GM12878 (cell line): ENCODE data around the gene CACNG8. TPM values are rescaled to one million over a fixed set of nuclear protein-coding genes. Genes with fewer than 3 reads are reported as not detected.

ENCODE experiments used
- ATAC-seq: fragments of 200-7000 bp; cut with Tn5 transposase; 3 replicates; pipeline ENCODE4 v1.9.1; 2020; ENCODE audit warnings: mild to moderate bottlenecking, moderate library complexity
- BruUV-seq: library from RNA; stranded (reverse); fragments of 400-500 nt; replicated peaks from 2 replicates; lab custom pipeline; 2021; lab: Mats Ljungman, UMichigan
- CTCF ChIA-PET: fragments of 300-600 bp; sonication (Branson Sonifier 250); formaldehyde crosslinking; extraction: SDS; loops from one replicate; lab custom pipeline; 2021; ENCODE audit warnings: inconsistent platforms; lab: Yijun Ruan, JAX
- POLR2A ChIA-PET: fragments of 350-600 bp; formaldehyde crosslinking; extraction: SDS; loops from one replicate; lab custom pipeline; 2021; ENCODE audit warnings: inconsistent platforms; lab: Charles Lee
- RAD21 ChIA-PET: fragments of 300-600 bp; sonication (Branson Sonifier 250); formaldehyde crosslinking; loops from one replicate; lab custom pipeline; 2023; ENCODE audit warnings: antibody characterized with exemption; ENCODE audit not compliant: unreplicated experiment; lab: Charles Lee
- SMC1A ChIA-PET: fragments of 300-600 bp; sonication (Branson Sonifier 250); formaldehyde crosslinking; loops from one replicate; lab custom pipeline; 2023; ENCODE audit not compliant: unreplicated experiment, uncharacterized antibody; lab: Charles Lee
- DNase-seq: peaks from one replicate; pipeline ENCODE4 v3.0.0-alpha.2; 2011; ENCODE audit warnings: low read depth, low spot score
- FAIRE-seq: peaks from 3 replicates; lab custom pipeline; 2011; peaks lifted over from hg19 to GRCh38; lab: Jason Lieb, UNC
- H2AFZ ChIP-seq: 2 replicates; pipeline ENCODE4 v1.6.0; 2011; ENCODE audit warnings: low read depth, low read length, control low read depth; ENCODE audit not compliant: control insufficient read depth
- H3K27ac ChIP-seq: 2 replicates; pipeline ENCODE4 v1.5.1; 2011; ENCODE audit warnings: control low read depth; ENCODE audit not compliant: control insufficient read depth, insufficient read depth
- H3K27me3 ChIP-seq, 2 experiments: replicated peaks in 1 of 2; 2 replicates each; pipeline versions ENCODE4 v1.6.0 to v1.6.1; 2011; ENCODE audit warnings: low read length in 1 of 2; ENCODE audit not compliant: control insufficient read depth in 2 of 2, insufficient read depth in 2 of 2
- H3K36me3 ChIP-seq, 2 experiments: 2 replicates each; pipeline ENCODE4 v1.5.1; 2011; ENCODE audit warnings: low read length in 1 of 2; ENCODE audit not compliant: control insufficient read depth in 2 of 2, insufficient read depth in 2 of 2
- H3K4me1 ChIP-seq: 2 replicates; pipeline ENCODE4 v1.6.1; 2011; ENCODE audit warnings: mild to moderate bottlenecking, low read length, moderate library complexity, mixed read lengths; ENCODE audit not compliant: control insufficient read depth, insufficient read depth
- H3K4me2 ChIP-seq: 2 replicates; pipeline ENCODE4 v1.6.0; 2011; ENCODE audit warnings: control low read depth; ENCODE audit not compliant: control insufficient read depth, insufficient read depth
- H3K4me3 ChIP-seq: fragments of 200-600 bp; sonication (generic); 2 replicates; pipeline ENCODE4 v1.5.1; 2016
- H3K79me2 ChIP-seq: 2 replicates; pipeline ENCODE4 v1.6.0; 2011; ENCODE audit warnings: low read length; ENCODE audit not compliant: control insufficient read depth, insufficient read depth
- H3K9ac ChIP-seq: 2 replicates; pipeline ENCODE4 v1.8.0; 2011; ENCODE audit warnings: low read length, control low read depth, mixed read lengths; ENCODE audit not compliant: control insufficient read depth, insufficient read depth
- H3K9me3 ChIP-seq: replicated peaks from 3 replicates; pipeline ENCODE4 v1.5.1; 2011; ENCODE audit warnings: mild to moderate bottlenecking, low read length; ENCODE audit not compliant: control insufficient read depth, insufficient read depth
- H4K20me1 ChIP-seq: 2 replicates; pipeline ENCODE4 v1.6.0; 2011; ENCODE audit not compliant: control insufficient read depth, insufficient read depth
- BHLHE40 ChIP-seq, 2 experiments: fragments of 450-650 bp in 1 of 2; IDR thresholded peaks; 2 replicates each; pipeline ENCODE4 v1.6.1; 2011 to 2017; ENCODE audit warnings: low read depth in 2 of 2, borderline replicate concordance in 1 of 2, improper control_type of control experiment in 1 of 2, low read length in 1 of 2, mild to moderate bottlenecking in 1 of 2
- CBX5 ChIP-seq: sonication (generic); IDR thresholded peaks from 2 replicates; pipeline ENCODE4 v1.6.1; 2016; ENCODE audit warnings: low read depth, moderate library complexity, mild to moderate bottlenecking, inconsistent platforms
- CHD2 ChIP-seq: IDR thresholded peaks from 2 replicates; pipeline ENCODE4 v1.6.1; 2011; ENCODE audit warnings: low read depth, low read length, improper control_type of control experiment, borderline replicate concordance
- CREM ChIP-seq: IDR thresholded peaks from 2 replicates; pipeline ENCODE4 v1.6.1; 2014; ENCODE audit warnings: antibody characterized with exemption, low read depth
- DPF2 ChIP-seq: fragments of 450-650 bp; IDR thresholded peaks from 2 replicates; pipeline ENCODE4 v1.6.1; 2017; ENCODE audit warnings: mild to moderate bottlenecking
- EED ChIP-seq: sonication (generic); IDR thresholded peaks from 2 replicates; pipeline ENCODE4 v1.6.1; 2016; ENCODE audit warnings: antibody characterized with exemption, low read depth
- IKZF2 ChIP-seq, 2 experiments: fragments of 450-650 bp; IDR thresholded peaks; 2 replicates each; pipeline ENCODE4 v1.6.1; 2017; ENCODE audit warnings: mild to moderate bottlenecking in 2 of 2, moderate library complexity in 2 of 2
- JUNB ChIP-seq: IDR thresholded peaks from 2 replicates; pipeline ENCODE4 v1.6.1; 2016; ENCODE audit warnings: antibody characterized with exemption, mild to moderate bottlenecking
- MEF2B ChIP-seq: fragments of 450-650 bp; IDR thresholded peaks from 2 replicates; pipeline ENCODE4 v1.6.1; 2018; ENCODE audit warnings: mild to moderate bottlenecking, moderate library complexity; ENCODE audit not compliant: partially characterized antibody, poor library complexity, severe bottlenecking
- RB1 ChIP-seq: fragments of 450-650 bp; formaldehyde crosslinking; IDR thresholded peaks from 2 replicates; pipeline ENCODE4 v1.6.1; 2017; ENCODE audit warnings: mild to moderate bottlenecking, borderline replicate concordance
- RFX5 ChIP-seq: IDR thresholded peaks from 2 replicates; pipeline ENCODE4 v1.6.1; 2011; ENCODE audit warnings: low read depth, low read length, improper control_type of control experiment
- SIN3A ChIP-seq: IDR thresholded peaks from 2 replicates; pipeline ENCODE4 v1.6.1; 2012; ENCODE audit warnings: low read depth, low read length, improper control_type of control experiment
- SIX5 ChIP-seq: IDR thresholded peaks from 2 replicates; pipeline ENCODE4 v1.6.1; 2011; ENCODE audit warnings: mild to moderate bottlenecking, low read depth, low read length, moderate library complexity; ENCODE audit not compliant: severe bottlenecking
- SMARCA5 ChIP-seq: fragments of 450-650 bp; IDR thresholded peaks from 2 replicates; pipeline ENCODE4 v1.6.1; 2017; ENCODE audit warnings: mild to moderate bottlenecking
- SREBF1 ChIP-seq: IDR thresholded peaks from 2 replicates; pipeline ENCODE4 v1.6.1; 2012; ENCODE audit warnings: mild to moderate bottlenecking, low read length
- WRNIP1 ChIP-seq: IDR thresholded peaks from 2 replicates; pipeline ENCODE4 v1.6.1; 2011; ENCODE audit warnings: low read depth, low read length, improper control_type of control experiment, borderline replicate concordance
- ZNF622 ChIP-seq: fragments of 450-650 bp; IDR thresholded peaks from 2 replicates; pipeline ENCODE4 v1.6.1; 2017; ENCODE audit warnings: mild to moderate bottlenecking, inconsistent platforms
- WGBS: methylation state at CpG from one replicate; pipeline ENCODE4 v1.1.6; 2016; ENCODE audit warnings: low lambda C conversion rate; ENCODE audit not compliant: insufficient replicate concordance, insufficient coverage; ENCODE audit errors: missing lambda C conversion rate; 5-methylcytosine and 5-hydroxymethylcytosine counted together
- in situ Hi-C: fragments of 300-500 bp; cut with MboI; formaldehyde crosslinking; loops from 9 replicates; pipeline ENCODE4 v1.14.3; 2018; ENCODE audit warnings: mixed read lengths
- intact Hi-C: fragments of 100-400 bp; cut with micrococcal nuclease; formaldehyde crosslinking; loops from one replicate; pipeline ENCODE4 v1.14.2; 2022; ENCODE audit not compliant: unreplicated experiment
- polyA plus RNA-seq, 11 experiments: library from polyadenylated mRNA; depleted of rRNA in 4 of 11; unstranded in 6 of 11; stranded (reverse) in 5 of 11; fragments of >200 nt; fragmentation: Nextera tagmentation in 4 of 11; fragmentation: Illumina TruSeq in 1 of 11; extraction: Ambion mirVana in 4 of 11; extraction: Trizol in 1 of 11; gene quantifications; 1 replicate in 1 of 11; 2 replicates in 10 of 11; pipeline versions ENCODE4 v1.2.1 to v1.2.3, GENCODE V29; 2011 to 2016; ENCODE audit warnings: inconsistent platforms in 2 of 11, missing spikeins in 2 of 11, low read depth in 1 of 11
- total RNA-seq, 4 experiments: library from RNA; depleted of rRNA in 3 of 4; stranded (reverse); fragments of >200 nt in 3 of 4; fragmentation: Illumina TruSeq in 1 of 4; extraction: Trizol in 1 of 4; gene quantifications; 2 replicates each; pipeline versions ENCODE4 v1.2.1 to v1.2.3, GENCODE V29; 2013 to 2021
- TF ChIP-seq, protein P1 (sequence below): fragments of 450-650 bp; IDR thresholded peaks from 2 replicates; pipeline ENCODE4 v1.6.1; 2016; ENCODE audit warnings: mild to moderate bottlenecking
- TF ChIP-seq, protein P2 (sequence below): fragments of 450-650 bp; IDR thresholded peaks from 2 replicates; pipeline ENCODE4 v1.6.1; 2016; ENCODE audit warnings: mild to moderate bottlenecking
- TF ChIP-seq, protein P3 (sequence below): fragments of 450-650 bp; formaldehyde crosslinking; IDR thresholded peaks from 2 replicates; pipeline ENCODE4 v1.4.0; 2020; ENCODE audit warnings: mild to moderate bottlenecking, moderate library complexity

CACNG8 gene
- total and polyA plus RNA-seq, 10 of the 15 experiments (the other 5 are each of a cell fraction or from before 2014, with no cell fraction given), result not detected

DNA sequence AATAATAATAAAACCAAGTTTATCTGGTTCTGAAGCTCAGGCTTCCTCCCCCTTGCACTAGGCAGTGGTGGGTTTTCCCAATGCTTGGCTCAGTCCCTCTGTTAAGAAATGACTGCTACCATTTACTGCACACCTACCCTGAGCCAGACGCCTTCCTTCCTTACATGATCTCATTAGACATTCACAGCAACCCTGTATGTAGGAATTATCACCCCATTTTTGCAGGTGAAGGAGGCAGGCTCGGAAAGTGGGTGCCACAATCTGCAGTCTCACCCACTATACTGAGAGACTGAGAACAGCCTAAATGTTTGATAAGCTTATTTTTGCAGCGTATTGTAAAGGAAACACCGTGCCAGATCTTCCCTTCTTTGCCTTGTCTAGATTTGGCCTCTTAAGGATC, 18.3 kb upstream of the CACNG8 start:
- H3K36me3 ChIP-seq, result no peaks in the 10 kb centered on the region
- no peak for FAIRE-seq
- H3K9ac ChIP-seq, result no peak overlapping the region
- H3K4me3 ChIP-seq, result no peak overlapping the region
- SMC1A ChIA-PET, result no interaction called here
- H3K9me3 ChIP-seq, result no peaks in the 10 kb centered on the region; the same call in 2 of the 3 replicates
- no peak for TF ChIP-seq CBX5
- TF ChIP-seq IKZF2 (IDR thresholded peaks at IDR 0.05), result no peak
- no peak for TF ChIP-seq RB1
- no peak for TF ChIP-seq DPF2
- no peak for TF ChIP-seq RFX5
- TF ChIP-seq, protein P1, sequence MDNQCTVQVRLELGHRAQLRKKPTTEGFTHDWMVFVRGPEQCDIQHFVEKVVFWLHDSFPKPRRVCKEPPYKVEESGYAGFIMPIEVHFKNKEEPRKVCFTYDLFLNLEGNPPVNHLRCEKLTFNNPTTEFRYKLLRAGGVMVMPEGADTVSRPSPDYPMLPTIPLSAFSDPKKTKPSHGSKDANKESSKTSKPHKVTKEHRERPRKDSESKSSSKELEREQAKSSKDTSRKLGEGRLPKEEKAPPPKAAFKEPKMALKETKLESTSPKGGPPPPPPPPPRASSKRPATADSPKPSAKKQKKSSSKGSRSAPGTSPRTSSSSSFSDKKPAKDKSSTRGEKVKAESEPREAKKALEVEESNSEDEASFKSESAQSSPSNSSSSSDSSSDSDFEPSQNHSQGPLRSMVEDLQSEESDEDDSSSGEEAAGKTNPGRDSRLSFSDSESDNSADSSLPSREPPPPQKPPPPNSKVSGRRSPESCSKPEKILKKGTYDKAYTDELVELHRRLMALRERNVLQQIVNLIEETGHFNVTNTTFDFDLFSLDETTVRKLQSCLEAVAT, result no peak
- TF ChIP-seq JUNB, result no peak
- TF ChIP-seq ZNF622, result no peak
- no peak for TF ChIP-seq BHLHE40 (IDR thresholded peaks at IDR 0.05; ENCODE audit: borderline replicate concordance in 1 of 2, low read depth in 2 of 2, low read length in 1 of 2)
- no peak for TF ChIP-seq EED
- TF ChIP-seq SIN3A, result no peak
- TF ChIP-seq SMARCA5, result no peak
- TF ChIP-seq, protein P2, sequence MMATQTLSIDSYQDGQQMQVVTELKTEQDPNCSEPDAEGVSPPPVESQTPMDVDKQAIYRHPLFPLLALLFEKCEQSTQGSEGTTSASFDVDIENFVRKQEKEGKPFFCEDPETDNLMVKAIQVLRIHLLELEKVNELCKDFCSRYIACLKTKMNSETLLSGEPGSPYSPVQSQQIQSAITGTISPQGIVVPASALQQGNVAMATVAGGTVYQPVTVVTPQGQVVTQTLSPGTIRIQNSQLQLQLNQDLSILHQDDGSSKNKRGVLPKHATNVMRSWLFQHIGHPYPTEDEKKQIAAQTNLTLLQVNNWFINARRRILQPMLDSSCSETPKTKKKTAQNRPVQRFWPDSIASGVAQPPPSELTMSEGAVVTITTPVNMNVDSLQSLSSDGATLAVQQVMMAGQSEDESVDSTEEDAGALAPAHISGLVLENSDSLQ, result no peak
- TF ChIP-seq SIX5, result no peak
- TF ChIP-seq SREBF1, result no peak
- no peak for TF ChIP-seq WRNIP1
- TF ChIP-seq, protein P3, sequence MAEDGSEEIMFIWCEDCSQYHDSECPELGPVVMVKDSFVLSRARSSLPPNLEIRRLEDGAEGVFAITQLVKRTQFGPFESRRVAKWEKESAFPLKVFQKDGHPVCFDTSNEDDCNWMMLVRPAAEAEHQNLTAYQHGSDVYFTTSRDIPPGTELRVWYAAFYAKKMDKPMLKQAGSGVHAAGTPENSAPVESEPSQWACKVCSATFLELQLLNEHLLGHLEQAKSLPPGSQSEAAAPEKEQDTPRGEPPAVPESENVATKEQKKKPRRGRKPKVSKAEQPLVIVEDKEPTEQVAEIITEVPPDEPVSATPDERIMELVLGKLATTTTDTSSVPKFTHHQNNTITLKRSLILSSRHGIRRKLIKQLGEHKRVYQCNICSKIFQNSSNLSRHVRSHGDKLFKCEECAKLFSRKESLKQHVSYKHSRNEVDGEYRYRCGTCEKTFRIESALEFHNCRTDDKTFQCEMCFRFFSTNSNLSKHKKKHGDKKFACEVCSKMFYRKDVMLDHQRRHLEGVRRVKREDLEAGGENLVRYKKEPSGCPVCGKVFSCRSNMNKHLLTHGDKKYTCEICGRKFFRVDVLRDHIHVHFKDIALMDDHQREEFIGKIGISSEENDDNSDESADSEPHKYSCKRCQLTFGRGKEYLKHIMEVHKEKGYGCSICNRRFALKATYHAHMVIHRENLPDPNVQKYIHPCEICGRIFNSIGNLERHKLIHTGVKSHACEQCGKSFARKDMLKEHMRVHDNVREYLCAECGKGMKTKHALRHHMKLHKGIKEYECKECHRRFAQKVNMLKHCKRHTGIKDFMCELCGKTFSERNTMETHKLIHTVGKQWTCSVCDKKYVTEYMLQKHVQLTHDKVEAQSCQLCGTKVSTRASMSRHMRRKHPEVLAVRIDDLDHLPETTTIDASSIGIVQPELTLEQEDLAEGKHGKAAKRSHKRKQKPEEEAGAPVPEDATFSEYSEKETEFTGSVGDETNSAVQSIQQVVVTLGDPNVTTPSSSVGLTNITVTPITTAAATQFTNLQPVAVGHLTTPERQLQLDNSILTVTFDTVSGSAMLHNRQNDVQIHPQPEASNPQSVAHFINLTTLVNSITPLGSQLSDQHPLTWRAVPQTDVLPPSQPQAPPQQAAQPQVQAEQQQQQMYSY, result no peak
- TF ChIP-seq CREM, result no peak
- no peak for TF ChIP-seq MEF2B
- no peak for TF ChIP-seq CHD2
- TF ChIP-seq, all 136 proteins: peak for 0
- intact Hi-C loops (no loop called here), in situ Hi-C loops (no loop called here)
- BruUV-seq, result no TSS peak
- 15% methylated on average over 4 of the region's 4 CpGs for WGBS
- Histone ChIP-seq H3K4me1 (no peaks in the 10 kb centered on the region), H3K79me2 (no peaks in the 10 kb centered on the region), H3K27ac (no peak overlapping the region), H2AFZ (no peak overlapping the region), H4K20me1 (no peaks in the 10 kb centered on the region), H3K4me2 (no peak overlapping the region), H3K27me3 (no peaks in the 10 kb centered on the region)
- DNase-seq, result no peak
- no peak for ATAC-seq
- ChIA-PET CTCF (no interaction called here), RAD21 (no interaction called here), POLR2A (interaction anchor here (0.6 kb wide), 1 partner anchor 16 kb away, joined by 4 read pairs; no protein-coding TSS in a partner anchor)
